ACC112 (cell line): Measurements from ENCODE around the gene WSB1.

Experiments
- H2AFZ ChIP-seq: fragments of 200-600 bp; sonication (generic); one replicate; pipeline ENCODE4 v1.6.0; 2017; ENCODE audit warnings: antibody characterized with exemption, low read length; ENCODE audit not compliant: unreplicated experiment
- H3K27ac ChIP-seq: fragments of 200-600 bp; sonication (generic); 2 replicates; pipeline ENCODE4 v1.5.1; 2014; ENCODE audit warnings: low read depth, mild to moderate bottlenecking, antibody characterized with exemption, low read length, moderate library complexity
- H3K27me3 ChIP-seq: fragments of 200-600 bp; sonication (generic); 2 replicates; pipeline ENCODE4 v1.6.1; 2014; ENCODE audit warnings: mild to moderate bottlenecking, antibody characterized with exemption, low read length, moderate library complexity, mixed read lengths; ENCODE audit not compliant: insufficient read depth
- H3K36me3 ChIP-seq: fragments of 200-600 bp; sonication (generic); 2 replicates; pipeline ENCODE4 v1.6.1; 2016; ENCODE audit warnings: mild to moderate bottlenecking, antibody characterized with exemption, low read length, moderate library complexity, mixed read lengths; ENCODE audit not compliant: insufficient read depth
- H3K4me1 ChIP-seq: fragments of 200-600 bp; sonication (generic); one replicate; pipeline ENCODE4 v1.6.1; 2016; ENCODE audit warnings: low read length, mixed read lengths; ENCODE audit not compliant: insufficient read depth, unreplicated experiment, control insufficient read depth
- H3K4me3 ChIP-seq: fragments of 200-600 bp; sonication (generic); 2 replicates; pipeline ENCODE4 v1.5.1; 2014; ENCODE audit warnings: mild to moderate bottlenecking, low read depth, low read length
- H3K79me2 ChIP-seq: fragments of 200-600 bp; sonication (generic); one replicate; pipeline ENCODE4 v1.6.0; 2016; ENCODE audit warnings: low read length; ENCODE audit not compliant: control insufficient read depth, unreplicated experiment, insufficient read depth

The WSB1 gene

GRCh38 chr17:27349540-27350021 is 55.7 kb downstream of the WSB1 start:
- H3K4me1 ChIP-seq = peaks cover 15% of the 10 kb centered on the region
- no peak overlapping the region for H3K4me3 ChIP-seq
- no peaks in the 10 kb centered on the region for H3K27me3 ChIP-seq
- H2AFZ ChIP-seq = peak overlapping the region; percentile 58
- no peak overlapping the region for H3K27ac ChIP-seq
- H3K79me2 ChIP-seq = peaks cover 4% of the 10 kb centered on the region
- no peaks in the 10 kb centered on the region for H3K36me3 ChIP-seq

- Histone ChIP-seq H3K4me3 (no peak overlapping the region), H3K4me1 (peaks cover 15% of the 10 kb centered on the region), H3K36me3 (no peaks in the 10 kb centered on the region), H2AFZ (no peak overlapping the region), H3K27ac (peak overlapping the region; percentile 18; the same call in 1 of the 2 replicates), H3K79me2 (peaks cover 4% of the 10 kb centered on the region), H3K27me3 (no peaks in the 10 kb centered on the region)
Observed at GRCh38 chr17:27351759-27352158, 57.8 kb downstream of the WSB1 start.

- H3K27me3 ChIP-seq = no peaks in the 10 kb centered on the region
- peak overlapping the region; percentile 87 for H3K4me3 ChIP-seq
- H2AFZ ChIP-seq = no peak overlapping the region
- no peaks in the 10 kb centered on the region for H3K36me3 ChIP-seq
- H3K4me1 ChIP-seq = peaks cover 15% of the 10 kb centered on the region
- H3K27ac ChIP-seq = peak overlapping the region; percentile 83
- H3K79me2 ChIP-seq = peaks cover 4% of the 10 kb centered on the region
Observed at GRCh38 chr17:27352448-27353032, 58.6 kb downstream of the WSB1 start.

- Histone ChIP-seq H3K4me1 (peaks cover 15% of the 10 kb centered on the region), H3K79me2 (peaks cover 4% of the 10 kb centered on the region), H3K36me3 (no peaks in the 10 kb centered on the region), H3K27ac (peak overlapping the region; percentile 83), H3K27me3 (no peaks in the 10 kb centered on the region), H3K4me3 (peak overlapping the region; percentile 87), H2AFZ (peak overlapping the region; percentile 43)
Observed at GRCh38 chr17:27353033-27353460, 59.1 kb downstream of the WSB1 start.

GRCh38 chr17:27353461-27354050 is 59.6 kb downstream of the WSB1 start:
- peak overlapping the region; percentile 43 for H2AFZ ChIP-seq
- H3K27me3 ChIP-seq = no peaks in the 10 kb centered on the region

GRCh38 chr17:27354051-27354490 is 60.2 kb downstream of the WSB1 start:
- Histone ChIP-seq H3K4me3 (peak overlapping the region; percentile 87), H3K36me3 (no peaks in the 10 kb centered on the region), H3K27ac (no peak overlapping the region), H2AFZ (peak overlapping the region; percentile 52), H3K4me1 (peaks cover 15% of the 10 kb centered on the region), H3K27me3 (no peaks in the 10 kb centered on the region), H3K79me2 (peaks cover 4% of the 10 kb centered on the region)

More at GRCh38 chr17:27353461-27354050, 59.6 kb downstream of the WSB1 start:
- Histone ChIP-seq H3K79me2 (peaks cover 4% of the 10 kb centered on the region), H3K4me3 (peak overlapping the region; percentile 87), H3K36me3 (no peaks in the 10 kb centered on the region), H3K4me1 (peaks cover 15% of the 10 kb centered on the region), H3K27ac (peak overlapping the region; percentile 83)

- Histone ChIP-seq H3K4me3 (peak overlapping the region; percentile 87), H3K27ac (no peak overlapping the region), H3K27me3 (no peaks in the 10 kb centered on the region), H3K36me3 (no peaks in the 10 kb centered on the region), H3K79me2 (peaks cover 4% of the 10 kb centered on the region), H2AFZ (no peak overlapping the region), H3K4me1 (peaks cover 15% of the 10 kb centered on the region)
Observed at GRCh38 chr17:27354491-27355081, 60.7 kb downstream of the WSB1 start.

- Histone ChIP-seq H3K27me3 (no peaks in the 10 kb centered on the region), H3K4me3 (no peak overlapping the region), H3K27ac (no peak overlapping the region), H3K79me2 (peaks cover 4% of the 10 kb centered on the region), H3K4me1 (peaks cover 15% of the 10 kb centered on the region), H3K36me3 (no peaks in the 10 kb centered on the region), H2AFZ (no peak overlapping the region)
Observed at GRCh38 chr17:27355419-27355818, 61.5 kb downstream of the WSB1 start.

- Histone ChIP-seq H3K27me3 (no peaks in the 10 kb centered on the region), H2AFZ (no peak overlapping the region), H3K4me1 (peaks cover 15% of the 10 kb centered on the region), H3K36me3 (no peaks in the 10 kb centered on the region), H3K4me3 (no peak overlapping the region), H3K79me2 (peaks cover 4% of the 10 kb centered on the region), H3K27ac (no peak overlapping the region)
Observed at GRCh38 chr17:27356091-27356705, 62.3 kb downstream of the WSB1 start.

GRCh38 chr17:27357236-27357635 is 63.3 kb downstream of the WSB1 start:
- H3K79me2 ChIP-seq = peaks cover 4% of the 10 kb centered on the region
- H3K27me3 ChIP-seq = no peaks in the 10 kb centered on the region
- H3K4me1 ChIP-seq = peaks cover 15% of the 10 kb centered on the region
- no peak overlapping the region for H3K27ac ChIP-seq
- H3K4me3 ChIP-seq = no peak overlapping the region
- H3K36me3 ChIP-seq = no peaks in the 10 kb centered on the region
- H2AFZ ChIP-seq = no peak overlapping the region
